OCI-LY7 (cell line): ENCODE results near the gene DBF4B.

ENCODE experiments used
- EZH2phosphoT487 ChIP-seq: fragments of 200-600 bp; sonication (generic); IDR thresholded peaks from 2 replicates; pipeline ENCODE4 v1.6.1; 2018; ENCODE audit warnings: low read depth, borderline replicate concordance, mild to moderate bottlenecking, mixed run types, antibody characterized with exemption, low read length, moderate library complexity, mixed read lengths
- TF ChIP-seq, protein P1 (sequence below): fragments of 200-600 bp; sonication (generic); conservative IDR thresholded peaks from 2 replicates; pipeline ENCODE4 v1.5.1; 2014; ENCODE audit warnings: mild to moderate bottlenecking, antibody characterized with exemption, low read length, moderate library complexity, mixed read lengths

DNA sequence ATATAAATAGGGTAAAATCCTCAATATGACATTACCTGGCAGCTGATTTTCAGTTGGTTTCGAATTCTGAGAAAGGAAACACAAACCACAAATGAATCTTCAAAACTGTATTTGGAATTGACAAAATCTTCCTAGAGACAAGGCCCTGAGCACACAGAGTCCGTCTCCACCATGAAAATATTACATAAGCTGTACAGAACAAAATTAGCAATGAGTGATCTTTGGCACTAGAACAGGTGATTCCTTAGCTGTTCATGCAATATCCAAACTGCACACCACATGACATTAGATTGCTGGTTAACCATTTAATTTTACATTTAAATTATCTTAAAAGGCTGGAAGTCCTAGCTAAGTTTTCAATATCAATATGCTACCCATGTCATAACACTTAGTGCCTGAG is 89.9 kb downstream of the DBF4B start:
- TF ChIP-seq, protein P1, sequence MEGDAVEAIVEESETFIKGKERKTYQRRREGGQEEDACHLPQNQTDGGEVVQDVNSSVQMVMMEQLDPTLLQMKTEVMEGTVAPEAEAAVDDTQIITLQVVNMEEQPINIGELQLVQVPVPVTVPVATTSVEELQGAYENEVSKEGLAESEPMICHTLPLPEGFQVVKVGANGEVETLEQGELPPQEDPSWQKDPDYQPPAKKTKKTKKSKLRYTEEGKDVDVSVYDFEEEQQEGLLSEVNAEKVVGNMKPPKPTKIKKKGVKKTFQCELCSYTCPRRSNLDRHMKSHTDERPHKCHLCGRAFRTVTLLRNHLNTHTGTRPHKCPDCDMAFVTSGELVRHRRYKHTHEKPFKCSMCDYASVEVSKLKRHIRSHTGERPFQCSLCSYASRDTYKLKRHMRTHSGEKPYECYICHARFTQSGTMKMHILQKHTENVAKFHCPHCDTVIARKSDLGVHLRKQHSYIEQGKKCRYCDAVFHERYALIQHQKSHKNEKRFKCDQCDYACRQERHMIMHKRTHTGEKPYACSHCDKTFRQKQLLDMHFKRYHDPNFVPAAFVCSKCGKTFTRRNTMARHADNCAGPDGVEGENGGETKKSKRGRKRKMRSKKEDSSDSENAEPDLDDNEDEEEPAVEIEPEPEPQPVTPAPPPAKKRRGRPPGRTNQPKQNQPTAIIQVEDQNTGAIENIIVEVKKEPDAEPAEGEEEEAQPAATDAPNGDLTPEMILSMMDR, result no peak
- no peak for TF ChIP-seq EZH2phosphoT487
